ENCODE data around the gene MCC.
A peak's percentile ranks its signal among the peaks of the same experiment; 100 is the strongest.

Gene MCC

GRCh38 chr5:112996830-112997374, 491.4 kb downstream of the MCC start:
- no peak overlapping the region for H3K4me3 ChIP-seq (ENCODE audit: low read length)
- no peak for TF ChIP-seq ZNF274 (IDR thresholded peaks at IDR 0.05; ENCODE audit: low read depth, low read length)

GRCh38 chr5:112995764-112996618, 492.3 kb downstream of the MCC start:
- no peak for TF ChIP-seq ZNF274 (IDR thresholded peaks at IDR 0.05; ENCODE audit: low read depth, low read length)
- no peak overlapping the region for H3K4me3 ChIP-seq (ENCODE audit: low read length)

- TF ChIP-seq ZNF274 (IDR thresholded peaks at IDR 0.05; ENCODE audit: low read depth, low read length): no peak
- no peak overlapping the region for H3K4me3 ChIP-seq (ENCODE audit: low read length)
Measured at GRCh38 chr5:112986224-112986623, 502.0 kb downstream of the MCC start.

GRCh38 chr5:112983363-112983762, 504.9 kb downstream of the MCC start:
- no peak for TF ChIP-seq ZNF274 (IDR thresholded peaks at IDR 0.05; ENCODE audit: low read depth, low read length)
- no peak overlapping the region for H3K4me3 ChIP-seq (ENCODE audit: low read length)

GRCh38 chr5:112979723-112980122, 508.5 kb downstream of the MCC start:
- no peak overlapping the region; the same call in 1 of the 2 replicates for H3K4me3 ChIP-seq (ENCODE audit: low read length)
- no peak for TF ChIP-seq ZNF274 (IDR thresholded peaks at IDR 0.05; ENCODE audit: low read depth, low read length)

GRCh38 chr5:112978836-112979235, 509.4 kb downstream of the MCC start:
- TF ChIP-seq ZNF274 (IDR thresholded peaks at IDR 0.05; ENCODE audit: low read depth, low read length): no peak
- H3K4me3 ChIP-seq (ENCODE audit: low read length): peak overlapping the region; percentile 97; the same call in 1 of the 2 replicates

GRCh38 chr5:112977440-112977861, 510.8 kb downstream of the MCC start:
- peak overlapping the region; percentile 97 for H3K4me3 ChIP-seq (ENCODE audit: low read length)

GRCh38 chr5:112976432-112977309, 511.6 kb downstream of the MCC start, which contains the start of gene DCP2:
Gene DCP2, plus strand, starts transcription at chr5:112976798. Its CDS starts 136 bp downstream, at chr5:112976934.
- peak within 1 kb of the TSS; percentile 97 for H3K4me3 ChIP-seq (ENCODE audit: low read length)
- no peak for TF ChIP-seq ZNF274 (IDR thresholded peaks at IDR 0.05; ENCODE audit: low read depth, low read length)

More at GRCh38 chr5:112977440-112977861, 510.8 kb downstream of the MCC start:
- no peak for TF ChIP-seq ZNF274 (IDR thresholded peaks at IDR 0.05; ENCODE audit: low read depth, low read length)

GRCh38 chr5:112975721-112976431, 512.4 kb downstream of the MCC start:
- peak overlapping the region; percentile 76; the same call in 1 of the 2 replicates for H3K4me3 ChIP-seq (ENCODE audit: low read length)
- TF ChIP-seq ZNF274 (IDR thresholded peaks at IDR 0.05; ENCODE audit: low read depth, low read length): no peak

- no peak overlapping the region for H3K4me3 ChIP-seq (ENCODE audit: low read length)
- no peak for TF ChIP-seq ZNF274 (IDR thresholded peaks at IDR 0.05; ENCODE audit: low read depth, low read length)
Measured at GRCh38 chr5:112974901-112975300, 513.4 kb downstream of the MCC start.

GRCh38 chr5:112973904-112974303, 514.3 kb downstream of the MCC start:
- no peak for TF ChIP-seq ZNF274 (IDR thresholded peaks at IDR 0.05; ENCODE audit: low read depth, low read length)
- no peak overlapping the region for H3K4me3 ChIP-seq (ENCODE audit: low read length)

GRCh38 chr5:112973036-112973435, 515.2 kb downstream of the MCC start:
- no peak for TF ChIP-seq ZNF274 (IDR thresholded peaks at IDR 0.05; ENCODE audit: low read depth, low read length)
- H3K4me3 ChIP-seq (ENCODE audit: low read length): no peak overlapping the region

Measured in GM08714 (cell line).